PC-9 (cell line): ENCODE measurements around the gene GOLT1A.

Experiments used
- CTCF ChIP-seq: fragments of 200-600 bp; sonication (generic); conservative IDR thresholded peaks from 2 replicates; pipeline ENCODE4 v1.6.1; 2017; ENCODE audit warnings: mixed run types, antibody characterized with exemption, mild to moderate bottlenecking, moderate library complexity
- EZH2 ChIP-seq: fragments of 200-600 bp; sonication (generic); IDR thresholded peaks from 2 replicates; pipeline ENCODE4 v1.8.0; 2017; ENCODE audit warnings: antibody characterized with exemption, low read depth

- TF ChIP-seq CTCF, result peak; percentile 92
- TF ChIP-seq EZH2, result no peak
These were observed 6.6 kb downstream of the GOLT1A start for GRCh38 chr1:204207136-204207616.
